Measurements from ENCODE around the gene NOL7.

NOL7 gene

GRCh38 chr6:13597073-13597472 lies 18.1 kb upstream of the NOL7 start:
- DNase-seq (ENCODE audit: low spot score) = no peak

GRCh38 chr6:13600036-13600435 lies 15.1 kb upstream of the NOL7 start:
- no peak for DNase-seq (ENCODE audit: low spot score)

GRCh38 chr6:13604135-13604534 lies 11.0 kb upstream of the NOL7 start:
- no peak for DNase-seq (ENCODE audit: low spot score)

- no peak for DNase-seq (ENCODE audit: low spot score)
Measured at GRCh38 chr6:13604546-13605416, 10.4 kb upstream of the NOL7 start.

GRCh38 chr6:13605634-13606033 lies 9.5 kb upstream of the NOL7 start:
- no peak for DNase-seq (ENCODE audit: low spot score)

GRCh38 chr6:13611715-13612114 lies 3.4 kb upstream of the NOL7 start:
- no peak for DNase-seq (ENCODE audit: low spot score)

- DNase-seq (ENCODE audit: low spot score) = no peak
Measured at GRCh38 chr6:13613029-13613594, 2.0 kb upstream of the NOL7 start.

- DNase-seq (ENCODE audit: low spot score) = no peak
Measured at GRCh38 chr6:13614126-13614925, 809 bp upstream of the NOL7 start.

- DNase-seq (ENCODE audit: low spot score) = no peak
Measured at GRCh38 chr6:13615792-13616120, 621 bp downstream of the NOL7 start.

- DNase-seq (ENCODE audit: low spot score) = no peak
Measured at GRCh38 chr6:13617066-13617465, 1.9 kb downstream of the NOL7 start.

GRCh38 chr6:13624871-13625288 lies 9.7 kb downstream of the NOL7 start:
- DNase-seq (ENCODE audit: low spot score) = no peak

- no peak for DNase-seq (ENCODE audit: low spot score)
Measured at GRCh38 chr6:13629459-13630116, 14.5 kb downstream of the NOL7 start.

- no peak for DNase-seq (ENCODE audit: low spot score)
Measured at GRCh38 chr6:13630499-13630898, 15.4 kb downstream of the NOL7 start.

GRCh38 chr6:13633343-13633742 lies 18.2 kb downstream of the NOL7 start:
- no peak for DNase-seq (ENCODE audit: low spot score)

GRCh38 chr6:13635948-13636658 lies 21.0 kb downstream of the NOL7 start:
- DNase-seq (ENCODE audit: low spot score) = no peak

- no peak for DNase-seq (ENCODE audit: low spot score)
Measured at GRCh38 chr6:13638014-13638413, 22.9 kb downstream of the NOL7 start.

- DNase-seq (ENCODE audit: low spot score) = no peak
Measured at GRCh38 chr6:13638626-13639025, 23.5 kb downstream of the NOL7 start.

- DNase-seq (ENCODE audit: low spot score) = no peak
Measured at GRCh38 chr6:13641315-13641714, 26.2 kb downstream of the NOL7 start.

- DNase-seq (ENCODE audit: low spot score) = no peak
Measured at GRCh38 chr6:13643125-13643524, 28.0 kb downstream of the NOL7 start.

- no peak for DNase-seq (ENCODE audit: low spot score)
Measured at GRCh38 chr6:13648850-13649249, 33.7 kb downstream of the NOL7 start.

- DNase-seq (ENCODE audit: low spot score) = no peak
Measured at GRCh38 chr6:13649393-13649792, 34.3 kb downstream of the NOL7 start.

- DNase-seq (ENCODE audit: low spot score) = no peak
Measured at GRCh38 chr6:13653296-13653695, 38.2 kb downstream of the NOL7 start.
